ENCODE results near the gene BCAS3.

Gene BCAS3

GRCh38 chr17:61306003-61306402, 628.4 kb downstream of the BCAS3 start:
- no peak for DNase-seq

- no peak for DNase-seq
These were observed 630.5 kb downstream of the BCAS3 start for GRCh38 chr17:61307905-61308886.

- no peak for DNase-seq
These were observed 632.0 kb downstream of the BCAS3 start for GRCh38 chr17:61309362-61310256.

- DNase-seq = no peak
These were observed 632.9 kb downstream of the BCAS3 start for GRCh38 chr17:61310590-61310989.

- DNase-seq = no peak
These were observed 635.0 kb downstream of the BCAS3 start for GRCh38 chr17:61312406-61313295.

- no peak for DNase-seq
These were observed 636.0 kb downstream of the BCAS3 start for GRCh38 chr17:61313461-61314326.

- DNase-seq = no peak
These were observed 636.9 kb downstream of the BCAS3 start for GRCh38 chr17:61314368-61315078.

GRCh38 chr17:61316633-61317032, 639.0 kb downstream of the BCAS3 start:
- DNase-seq = no peak

- no peak for DNase-seq
These were observed 640.1 kb downstream of the BCAS3 start for GRCh38 chr17:61317779-61318178.

- no peak for DNase-seq
These were observed 641.0 kb downstream of the BCAS3 start for GRCh38 chr17:61318684-61319098.

GRCh38 chr17:61321344-61321743, 643.7 kb downstream of the BCAS3 start:
- no peak for DNase-seq

- no peak for DNase-seq
These were observed 644.8 kb downstream of the BCAS3 start for GRCh38 chr17:61322325-61323002.

GRCh38 chr17:61323003-61323908, 645.6 kb downstream of the BCAS3 start:
- DNase-seq = no peak

- no peak for DNase-seq
These were observed 646.5 kb downstream of the BCAS3 start for GRCh38 chr17:61323909-61324868.

GRCh38 chr17:61324950-61325349, 647.3 kb downstream of the BCAS3 start:
- no peak for DNase-seq

- DNase-seq = no peak
These were observed 647.9 kb downstream of the BCAS3 start for GRCh38 chr17:61325382-61326073.

GRCh38 chr17:61326330-61326729, 648.7 kb downstream of the BCAS3 start:
- no peak for DNase-seq

All from activated CD8-positive, alpha-beta memory T cell treated with anti-CD3 and anti-CD28 coated beads, Interleukin-2, amount 50 U/mL, for 48 hours (primary cell).